T-cell (primary cell): Measurements from ENCODE around the gene MAP3K14. TPM values are rescaled to one million over a fixed set of nuclear protein-coding genes. Genes with fewer than 3 reads are reported as not detected.
A peak's percentile ranks its signal among the peaks of the same experiment; 100 is the strongest.

Experiments used
- ATAC-seq, 4 experiments: fragments of 200-7000 bp in 3 of 4; fragments of 150-1000 bp in 1 of 4; cut with Tn5 transposase; replicated peaks in 1 of 4; 1 replicate in 3 of 4; 2 replicates in 1 of 4; pipeline ENCODE4 v1.10.0; 2021; ENCODE audit warnings: moderate library complexity in 3 of 4, mild to moderate bottlenecking in 2 of 4, moderate number of reproducible peaks in 1 of 4
- CTCF ChIA-PET, 2 donors: fragments of 300-600 bp; sonication (Branson Sonifier 250); formaldehyde crosslinking; loops; one replicate each; lab custom pipeline; 2022; ENCODE audit warnings: antibody characterized with exemption in 2 of 2; lab: Charles Lee
- POLR2A ChIA-PET, 2 donors: fragments of 300-600 bp; sonication (Branson Sonifier 250); formaldehyde crosslinking; loops; one replicate each; lab custom pipeline; 2022; ENCODE audit warnings: antibody characterized with exemption in 2 of 2; lab: Charles Lee
- DNase-seq, 35 experiments: peaks; one replicate each; pipeline versions ENCODE4 v3.0.0 to v3.0.0-alpha.2; 2013 to 2023
- H3K27ac ChIP-seq: one replicate; pipeline ENCODE4 v1.5.1; 2013; ENCODE audit warnings: low read length
- H3K27me3 ChIP-seq, 2 experiments: replicated peaks in 1 of 2; 1 replicate in 1 of 2; 2 replicates in 1 of 2; pipeline versions ENCODE4 v1.6.1 to v1.7.0; 2013; ENCODE audit warnings: low read length in 1 of 2, mixed read lengths in 1 of 2; ENCODE audit not compliant: control insufficient read depth in 2 of 2, insufficient read depth in 2 of 2; ENCODE audit errors: extremely low read depth in 1 of 2
- H3K36me3 ChIP-seq, 2 donors: 1 replicate in 1 of 2; 2 replicates in 1 of 2; pipeline versions ENCODE4 v1.6.1 to v1.7.0; 2013; ENCODE audit warnings: low read length in 1 of 2; ENCODE audit not compliant: control insufficient read depth in 2 of 2, insufficient read depth in 1 of 2; ENCODE audit errors: extremely low read depth in 1 of 2
- H3K4me1 ChIP-seq, 2 experiments: 1 replicate in 1 of 2; 2 replicates in 1 of 2; pipeline versions ENCODE4 v1.6.1 to v1.7.0; 2013; ENCODE audit warnings: low read length in 2 of 2, mixed read lengths in 1 of 2; ENCODE audit not compliant: insufficient read depth in 2 of 2, control insufficient read depth in 1 of 2; ENCODE audit errors: extremely low read depth in 1 of 2
- H3K4me3 ChIP-seq, 2 donors: 1 replicate in 1 of 2; 2 replicates in 1 of 2; pipeline versions ENCODE4 v1.5.1 to v1.7.0; 2013; ENCODE audit warnings: mild to moderate bottlenecking in 2 of 2, low read length in 1 of 2, moderate library complexity in 1 of 2; ENCODE audit not compliant: control insufficient read depth in 1 of 2; ENCODE audit errors: extremely low read depth in 1 of 2
- H3K9me3 ChIP-seq: 2 replicates; pipeline ENCODE4 v1.7.0; 2013
- H3K27ac Mint-ChIP-seq, 2 donors: one replicate each; pipeline ENCODE4 v1.8.0; 2020 to 2021; ENCODE audit warnings: mild to moderate bottlenecking in 2 of 2, mixed read lengths in 2 of 2
- H3K27me3 Mint-ChIP-seq, 2 donors: one replicate each; pipeline ENCODE4 v1.8.0; 2021 to 2022; ENCODE audit warnings: mixed read lengths in 2 of 2
- H3K36me3 Mint-ChIP-seq: one replicate; pipeline ENCODE4 v1.8.0; 2021; ENCODE audit warnings: mixed read lengths
- H3K4me1 Mint-ChIP-seq, 3 donors: one replicate each; pipeline ENCODE4 v1.8.0; 2020 to 2022; ENCODE audit warnings: mixed read lengths in 3 of 3, mild to moderate bottlenecking in 1 of 3
- H3K4me3 Mint-ChIP-seq, 3 donors: one replicate each; pipeline ENCODE4 v1.8.0; 2020 to 2022; ENCODE audit warnings: mild to moderate bottlenecking in 3 of 3, mixed read lengths in 3 of 3, moderate library complexity in 3 of 3
- H3K9me3 Mint-ChIP-seq, 3 donors: one replicate each; pipeline ENCODE4 v1.8.0; 2020 to 2022; ENCODE audit warnings: mixed read lengths in 3 of 3
- WGBS: methylation state at CpG from one replicate; pipeline ENCODE4 v1.1.5; 2013; ENCODE audit warnings: missing lambda C conversion rate; ENCODE audit not compliant: insufficient coverage; 5-methylcytosine and 5-hydroxymethylcytosine counted together
- total RNA-seq, 35 experiments: library from RNA in 6 of 35; stranded (reverse) in 6 of 35; fragments of 120-200 nt in 1 of 35; gene quantifications; one replicate each; pipeline versions ENCODE4 v1.2.1 to v1.2.4 and lab custom pipeline; 2013 to 2026

Gene MAP3K14
- total RNA-seq, 5 donors from 2014 or later (not counting 1 experiment from before 2014, with no cell fraction given), result 34.4 to 49.8 (median 42.8) TPM

- ATAC-seq (no peak), DNase-seq (no peak)
- Mint-ChIP-seq H3K36me3 (peaks cover 12% of the 10 kb centered on the region), H3K9me3 (no peaks in the 10 kb centered on the region), H3K4me3 (peak overlapping the region; percentile 34 to 85 (median 37)), H3K27me3 (no peaks in the 10 kb centered on the region), H3K27ac (peak overlapping the region; percentile 97 to 99), H3K4me1 (peaks cover 83 to 92% (median 87%) of the 10 kb centered on the region in 3 donors)
- ChIA-PET POLR2A (interaction anchor here in 1 of 2 donors (0.5 to 0.7 kb wide), 2 partner anchors 60 to 89 kb away, joined by 7 to 9 read pairs; no protein-coding TSS in a partner anchor), CTCF (interaction anchor here in 1 of 2 donors (0.7 to 2.5 kb wide), 5 partner anchors 16 to 175 kb away, joined by 3 to 7 read pairs (median 3); partner anchors contain the start of gene ACBD4)
- Histone ChIP-seq H3K27me3 (no peaks in the 10 kb centered on the region), H3K36me3 (peaks cover 4 to 22% of the 10 kb centered on the region in 2 donors), H3K27ac (peak overlapping the region; percentile 94), H3K4me3 (no peak overlapping the region), H3K9me3 (no peaks in the 10 kb centered on the region), H3K4me1 (peaks cover 44 to 90% of the 10 kb centered on the region in 2 experiments)
- 50% methylated on average over 1 of the region's 3 CpGs for WGBS
Measured at GRCh38 chr17:45310380-45311324, 6.2 kb downstream of the MAP3K14 start.

DNA sequence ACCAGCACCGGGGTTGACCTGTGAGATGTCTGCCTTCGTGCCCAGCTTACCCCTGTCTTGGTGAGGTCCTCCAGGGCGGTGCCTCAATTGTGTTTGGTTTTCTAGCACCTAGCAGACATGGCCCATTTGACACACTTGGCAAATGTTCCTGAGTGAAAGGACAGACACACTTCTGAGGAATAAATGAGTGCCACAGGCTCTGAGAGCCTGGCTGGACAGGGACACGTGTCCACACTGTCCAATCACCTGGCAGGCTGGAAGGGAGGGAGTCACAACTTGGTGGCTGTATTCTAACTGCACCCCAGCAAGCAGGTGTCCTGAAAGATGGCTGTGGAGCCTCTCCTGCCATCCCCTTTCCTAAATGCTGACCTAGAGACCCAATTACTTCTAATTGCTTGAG is 7.4 kb downstream of the MAP3K14 start:
- peaks cover 36 to 87% of the 10 kb centered on the region in 2 experiments for H3K4me1 ChIP-seq
- Mint-ChIP-seq H3K4me3 (no peak overlapping the region), H3K27me3 (no peaks in the 10 kb centered on the region), H3K4me1 (peaks cover 78 to 86% (median 83%) of the 10 kb centered on the region in 3 donors), H3K9me3 (no peaks in the 10 kb centered on the region), H3K36me3 (peaks cover 16% of the 10 kb centered on the region), H3K27ac (peak overlapping the region; percentile 52 to 71)
- no peak overlapping the region for H3K27ac ChIP-seq
- no peak for DNase-seq
- no peaks in the 10 kb centered on the region for H3K27me3 ChIP-seq
- ChIA-PET CTCF (no interaction called here), POLR2A (interaction anchor here in 1 of 2 donors (0.5 kb wide), 1 partner anchor 232 kb away, joined by 3 read pairs; no protein-coding TSS in a partner anchor)
- ATAC-seq, result no peak
- H3K9me3 ChIP-seq, result no peaks in the 10 kb centered on the region
- peaks cover 4 to 25% of the 10 kb centered on the region in 2 donors for H3K36me3 ChIP-seq
- no peak overlapping the region for H3K4me3 ChIP-seq
- 94% methylated on average over 4 of the region's 4 CpGs for WGBS

DNA sequence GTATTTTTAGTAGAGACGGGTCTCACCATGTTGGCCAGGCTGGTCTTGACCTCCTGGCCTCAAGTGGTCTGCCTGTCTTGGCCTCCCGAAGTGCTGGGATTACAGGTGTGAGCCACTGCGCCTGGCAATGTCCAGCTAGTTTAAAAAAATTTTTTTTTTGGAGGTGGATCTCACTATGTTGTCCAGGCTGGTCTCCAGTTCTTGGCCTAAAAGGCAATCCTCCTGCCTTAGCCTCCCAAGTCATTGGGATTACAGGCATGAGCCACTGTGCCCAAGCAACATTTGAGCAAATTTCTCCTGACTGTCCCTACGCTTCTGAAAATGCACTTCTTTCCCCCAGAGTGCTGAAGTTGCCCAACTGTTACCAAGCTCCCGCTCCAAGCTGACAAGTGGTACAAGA is 8.0 kb downstream of the MAP3K14 start:
- CTCF ChIA-PET, result no interaction called here
- H3K4me3 Mint-ChIP-seq, result no peak overlapping the region
- POLR2A ChIA-PET, result interaction anchor here in 1 of 2 donors (0.5 kb wide), 1 partner anchor 232 kb away, joined by 3 read pairs; no protein-coding TSS in a partner anchor

DNA sequence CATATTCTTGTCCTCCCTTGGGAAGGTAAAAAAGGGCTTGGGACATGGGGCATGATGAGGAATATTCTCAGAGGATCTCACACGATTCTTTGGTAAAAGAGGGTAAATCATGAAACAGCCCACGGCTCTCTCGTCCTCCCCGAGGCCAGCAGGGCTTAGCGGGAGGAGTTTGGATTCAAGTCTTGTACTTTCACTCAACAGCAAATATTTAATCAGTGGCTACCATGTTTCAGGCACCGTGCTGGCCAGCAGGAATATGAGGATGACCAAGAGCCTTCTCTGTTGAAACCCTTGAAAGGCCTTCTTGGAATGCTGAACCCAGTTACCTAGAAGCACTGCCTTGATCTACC is 8.8 kb downstream of the MAP3K14 start:
- Mint-ChIP-seq H3K36me3 (peaks cover 18% of the 10 kb centered on the region), H3K4me1 (peaks cover 74 to 83% (median 82%) of the 10 kb centered on the region in 3 donors), H3K27ac (peak overlapping the region; percentile 89 to 91), H3K9me3 (no peaks in the 10 kb centered on the region), H3K27me3 (no peaks in the 10 kb centered on the region), H3K4me3 (peak overlapping the region in 2 of 3 donors; percentile 31 to 39)
- no peak for ATAC-seq
- ChIA-PET CTCF (interaction anchor here in 1 of 2 donors (1.3 kb wide), 1 partner anchor 9 kb away, joined by 4 read pairs; the partner anchor contains the start of gene MAP3K14), POLR2A (no interaction called here)
- no peak overlapping the region for H3K4me3 ChIP-seq
- WGBS, result 50% methylated on average over 1 of the region's 6 CpGs
- H3K27ac ChIP-seq, result peak overlapping the region; percentile 28
- DNase-seq, result no peak
- no peaks in the 10 kb centered on the region for H3K9me3 ChIP-seq
- peaks cover 23 to 79% of the 10 kb centered on the region in 2 experiments for H3K4me1 ChIP-seq
- H3K27me3 ChIP-seq, result no peaks in the 10 kb centered on the region
- peaks cover 4 to 26% of the 10 kb centered on the region in 2 donors for H3K36me3 ChIP-seq

More for the DNA sequence above, 8.0 kb downstream of the MAP3K14 start:
- 94% methylated on average over 5 of the region's 5 CpGs for WGBS
- Histone ChIP-seq H3K4me3 (no peak overlapping the region), H3K27ac (no peak overlapping the region), H3K9me3 (no peaks in the 10 kb centered on the region), H3K36me3 (peaks cover 4 to 26% of the 10 kb centered on the region in 2 donors), H3K4me1 (peaks cover 31 to 81% of the 10 kb centered on the region in 2 experiments), H3K27me3 (no peaks in the 10 kb centered on the region)
- no peaks in the 10 kb centered on the region for H3K27me3 Mint-ChIP-seq
- ATAC-seq (no peak), DNase-seq (no peak)
- H3K36me3 Mint-ChIP-seq, result peaks cover 18% of the 10 kb centered on the region
- peaks cover 76 to 85% (median 83%) of the 10 kb centered on the region in 3 donors for H3K4me1 Mint-ChIP-seq
- no peaks in the 10 kb centered on the region for H3K9me3 Mint-ChIP-seq
- H3K27ac Mint-ChIP-seq, result peak overlapping the region; percentile 28 to 71

DNA sequence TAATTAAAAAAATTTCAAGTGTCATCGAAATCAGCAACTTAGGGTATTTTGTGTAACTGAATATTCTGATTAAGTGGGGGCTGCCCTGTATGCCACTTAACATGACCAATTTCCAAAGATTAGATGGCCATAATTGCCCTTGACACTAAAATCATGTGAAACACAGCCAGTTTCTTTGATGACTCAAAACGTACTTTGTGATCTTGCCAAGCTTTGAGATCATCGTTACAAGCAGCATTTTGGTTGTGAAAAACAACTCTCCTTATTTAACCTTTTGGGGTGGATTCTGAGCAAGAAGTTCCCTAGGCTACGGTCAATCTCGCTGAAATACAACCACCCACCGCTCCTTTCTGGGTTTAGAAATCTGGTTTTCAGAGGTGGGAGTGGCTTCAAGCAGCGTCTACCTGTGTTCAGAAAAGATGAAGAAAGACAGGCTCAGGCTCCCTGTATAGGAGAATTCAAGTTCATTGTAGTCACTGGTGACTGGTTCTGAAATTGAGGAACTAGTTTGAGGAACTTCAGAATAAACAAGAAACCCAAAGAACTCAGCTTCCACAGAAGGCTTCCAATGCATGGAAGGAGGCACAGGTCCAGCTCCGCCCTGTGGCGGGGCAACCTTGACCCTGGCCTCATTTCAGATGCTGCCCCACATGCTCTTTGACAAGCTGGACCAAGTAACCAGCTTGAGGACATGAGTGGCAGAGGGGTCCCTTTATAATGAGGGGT is 9.4 kb downstream of the MAP3K14 start:
- Mint-ChIP-seq H3K27ac (peak overlapping the region; percentile 89 to 91), H3K4me3 (peak overlapping the region; percentile 39 to 53 (median 45)), H3K27me3 (no peaks in the 10 kb centered on the region), H3K9me3 (no peaks in the 10 kb centered on the region), H3K36me3 (peaks cover 18% of the 10 kb centered on the region), H3K4me1 (peaks cover 74 to 83% (median 82%) of the 10 kb centered on the region in 3 donors)
- H3K36me3 ChIP-seq, result peaks cover 4 to 26% of the 10 kb centered on the region in 2 donors
- H3K27me3 ChIP-seq, result no peaks in the 10 kb centered on the region
- peak in 13 of 35 experiments; percentile 22 to 56 (median 30) for DNase-seq
- H3K9me3 ChIP-seq, result no peaks in the 10 kb centered on the region
- peaks cover 18 to 79% of the 10 kb centered on the region in 2 experiments for H3K4me1 ChIP-seq
- no peak overlapping the region for H3K4me3 ChIP-seq
- H3K27ac ChIP-seq, result peak overlapping the region; percentile 28
- ChIA-PET CTCF (interaction anchor here in 1 of 2 donors (1.3 kb wide), 1 partner anchor 10 kb away, joined by 4 read pairs; the partner anchor contains the start of gene MAP3K14), POLR2A (no interaction called here)
- WGBS, result 60% methylated on average over 3 of the region's 9 CpGs
- peak; percentile 43 to 62 (median 44) for ATAC-seq
